GM10248 (cell line): ENCODE measurements around the gene USH1C.

Experiments used
- CTCF ChIA-PET: fragments of 300-600 bp; sonication (Branson Sonifier 250); formaldehyde crosslinking; extraction: SDS; loops from one replicate; lab custom pipeline; 2021; ENCODE audit warnings: antibody characterized with exemption; lab: Yijun Ruan, JAX
- POLR2A ChIA-PET: fragments of 350-650 bp; sonication (Branson Sonifier 250); formaldehyde crosslinking; extraction: SDS; loops from one replicate; lab custom pipeline; 2020; ENCODE audit warnings: antibody characterized with exemption; lab: Yijun Ruan, JAX
- DNase-seq: peaks from one replicate; pipeline ENCODE4 v3.0.0; 2012; ENCODE audit errors: extremely low spot score
- CTCF ChIP-seq: IDR thresholded peaks from 2 replicates; pipeline ENCODE4 v1.5.1; 2012; ENCODE audit warnings: mild to moderate bottlenecking, low read depth; ENCODE audit errors: extremely low read depth, missing control alignments, control extremely low read depth

USH1C gene

GRCh38 chr11:17543574-17544180 is 539 bp downstream of the USH1C start:
- no peak for TF ChIP-seq CTCF
- CTCF ChIA-PET: interaction anchor here (0.9 to 2.5 kb wide), 5 partner anchors 8 to 45 kb away, joined by 3 to 8 read pairs (median 4); no protein-coding TSS in a partner anchor

GRCh38 chr11:17543041-17543440 is 1.2 kb downstream of the USH1C start:
- no peak for DNase-seq
- CTCF ChIA-PET: interaction anchor here (0.7 to 2.5 kb wide), 5 partner anchors 11 to 45 kb away, joined by 3 to 8 read pairs (median 4); no protein-coding TSS in a partner anchor
- no peak for TF ChIP-seq CTCF
- POLR2A ChIA-PET: no interaction called here

More at GRCh38 chr11:17543574-17544180, 539 bp downstream of the USH1C start:
- POLR2A ChIA-PET: no interaction called here
- DNase-seq: no peak

GRCh38 chr11:17542249-17542648 is 2.0 kb downstream of the USH1C start:
- ChIA-PET CTCF (interaction anchor here (0.6 to 2.5 kb wide), 5 partner anchors 9 to 108 kb away, joined by 3 to 8 read pairs (median 4); no protein-coding TSS in a partner anchor), POLR2A (no interaction called here)
- no peak for DNase-seq
- no peak for TF ChIP-seq CTCF

GRCh38 chr11:17541330-17541885 is 2.8 kb downstream of the USH1C start:
- ChIA-PET CTCF (interaction anchor here (1.3 to 2.2 kb wide), 2 partner anchors 8 to 12 kb away, joined by 4 to 6 read pairs; no protein-coding TSS in a partner anchor), POLR2A (no interaction called here)
- no peak for TF ChIP-seq CTCF
- DNase-seq: no peak

- ChIA-PET CTCF (no interaction called here), POLR2A (no interaction called here)
- TF ChIP-seq CTCF: no peak
- DNase-seq: no peak
Observed at GRCh38 chr11:17540807-17541206, 3.4 kb downstream of the USH1C start.

GRCh38 chr11:17538731-17539130 is 5.5 kb downstream of the USH1C start:
- ChIA-PET POLR2A (no interaction called here), CTCF (interaction anchor here (1.9 kb wide), 1 partner anchor 11 kb away, joined by 6 read pairs; no protein-coding TSS in a partner anchor)
- no peak for TF ChIP-seq CTCF
- DNase-seq: no peak
